ENCODE measurements around the gene KLB. TPM values are rescaled to one million over a fixed set of nuclear protein-coding genes. Genes with fewer than 3 reads are reported as not detected.
A peak's percentile ranks its signal among the peaks of the same experiment; 100 is the strongest.

Gene KLB
- polyA plus RNA-seq, 3 donors = not detected

DNA sequence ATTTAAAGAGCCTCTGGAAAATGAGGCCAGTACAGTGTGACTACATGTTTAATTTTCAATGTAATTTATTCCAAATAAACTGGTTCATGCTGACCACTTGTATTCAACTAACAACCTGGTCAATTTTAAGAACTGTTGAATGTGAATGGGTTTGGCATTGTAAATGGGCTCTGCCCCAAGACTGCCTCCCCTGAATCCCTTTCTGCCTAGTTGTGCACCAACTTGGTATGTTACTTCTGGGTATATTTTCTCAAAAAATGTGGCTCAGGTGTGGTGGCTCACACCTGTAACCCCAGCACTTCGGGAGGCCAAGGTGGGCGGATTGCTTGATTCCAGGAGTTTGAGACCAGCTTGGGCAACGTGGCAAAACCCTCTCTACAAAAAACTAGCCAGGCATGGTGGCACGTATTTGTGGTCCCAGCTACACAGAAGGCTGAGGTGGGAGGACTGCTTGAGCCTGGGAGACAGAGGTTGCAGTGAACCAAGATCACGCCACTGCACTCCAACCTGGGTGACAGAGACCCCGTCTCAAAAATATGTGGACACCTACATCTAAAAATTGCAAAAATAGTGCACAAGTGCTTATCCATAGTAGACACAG is 44.8 kb downstream of the KLB start:
- peaks cover 57% of the 10 kb centered on the region for H4K20me1 ChIP-seq (ENCODE audit: insufficient read depth, low read length)
- H3K4me2 ChIP-seq (replicated peaks; ENCODE audit: extremely low read depth, low read length, poor library complexity, severe bottlenecking) = no peak overlapping the region
- Mint-ChIP-seq H3K9me3 (peaks cover 0 to 4% (median 0%) of the 10 kb centered on the region in 7 donors), H3K27me3 (ENCODE audit: low read depth in 3 of 3) (peaks cover 5 to 8% (median 8%) of the 10 kb centered on the region in 3 donors), H3K27ac (peak overlapping the region in 3 of 7 donors; percentile 18 to 79 (median 19)), H3K36me3 (peaks cover 56 to 76% of the 10 kb centered on the region in 2 donors), H3K4me3 (no peak overlapping the region), H3K4me1 (peaks cover 14% of the 10 kb centered on the region)
- WGBS (ENCODE audit: insufficient coverage) = 90% methylated on average over 2 of the region's 6 CpGs
- DNase-seq = no peak
- TF ChIP-seq, protein P1, sequence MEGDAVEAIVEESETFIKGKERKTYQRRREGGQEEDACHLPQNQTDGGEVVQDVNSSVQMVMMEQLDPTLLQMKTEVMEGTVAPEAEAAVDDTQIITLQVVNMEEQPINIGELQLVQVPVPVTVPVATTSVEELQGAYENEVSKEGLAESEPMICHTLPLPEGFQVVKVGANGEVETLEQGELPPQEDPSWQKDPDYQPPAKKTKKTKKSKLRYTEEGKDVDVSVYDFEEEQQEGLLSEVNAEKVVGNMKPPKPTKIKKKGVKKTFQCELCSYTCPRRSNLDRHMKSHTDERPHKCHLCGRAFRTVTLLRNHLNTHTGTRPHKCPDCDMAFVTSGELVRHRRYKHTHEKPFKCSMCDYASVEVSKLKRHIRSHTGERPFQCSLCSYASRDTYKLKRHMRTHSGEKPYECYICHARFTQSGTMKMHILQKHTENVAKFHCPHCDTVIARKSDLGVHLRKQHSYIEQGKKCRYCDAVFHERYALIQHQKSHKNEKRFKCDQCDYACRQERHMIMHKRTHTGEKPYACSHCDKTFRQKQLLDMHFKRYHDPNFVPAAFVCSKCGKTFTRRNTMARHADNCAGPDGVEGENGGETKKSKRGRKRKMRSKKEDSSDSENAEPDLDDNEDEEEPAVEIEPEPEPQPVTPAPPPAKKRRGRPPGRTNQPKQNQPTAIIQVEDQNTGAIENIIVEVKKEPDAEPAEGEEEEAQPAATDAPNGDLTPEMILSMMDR (IDR thresholded peaks at IDR 0.05) = no peak
- H3K79me2 ChIP-seq (ENCODE audit: insufficient read depth, low read length) = peaks cover 14% of the 10 kb centered on the region
- no peak overlapping the region for H3K4me3 ChIP-seq (replicated peaks in 1 of 3; ENCODE audit: low read depth in 2 of 3, low read length in 3 of 3)
- H2AFZ ChIP-seq (ENCODE audit: insufficient read depth, low read depth, low read length, poor library complexity, severe bottlenecking) = no peak overlapping the region
- H3K36me3 ChIP-seq (replicated peaks in 1 of 2; ENCODE audit: control insufficient read depth in 1 of 2, insufficient read depth in 2 of 2, low read length in 2 of 2) = peaks cover 59 to 75% of the 10 kb centered on the region in 2 donors
- H3K4me1 ChIP-seq (ENCODE audit: control insufficient read depth in 1 of 2, insufficient read depth in 2 of 2, low read length in 2 of 2) = peaks cover 5 to 14% of the 10 kb centered on the region in 2 donors
- intact Hi-C loops (cut with micrococcal nuclease) = loop anchor here (10.0 kb wide), 2 partner anchors 243 to 267 kb away; partner anchors contain the start of genes UBE2K (in 1 of the 2) and WDR19 (in 1 of the 2)
- H3K27me3 ChIP-seq (ENCODE audit: control insufficient read depth in 2 of 2, insufficient read depth in 2 of 2, low read length in 2 of 2) = peaks cover 0 to 5% of the 10 kb centered on the region in 2 donors
- H3K9me3 ChIP-seq (replicated peaks in 1 of 2; ENCODE audit: control insufficient read depth in 1 of 2, insufficient read depth in 1 of 2, low read length in 2 of 2) = no peaks in the 10 kb centered on the region
- H3K27ac ChIP-seq (ENCODE audit: low read depth in 1 of 2, low read length in 2 of 2) = no peak overlapping the region
- H3K9ac ChIP-seq (ENCODE audit: insufficient read depth, low read length, poor library complexity, severe bottlenecking) = no peak overlapping the region

DNA sequence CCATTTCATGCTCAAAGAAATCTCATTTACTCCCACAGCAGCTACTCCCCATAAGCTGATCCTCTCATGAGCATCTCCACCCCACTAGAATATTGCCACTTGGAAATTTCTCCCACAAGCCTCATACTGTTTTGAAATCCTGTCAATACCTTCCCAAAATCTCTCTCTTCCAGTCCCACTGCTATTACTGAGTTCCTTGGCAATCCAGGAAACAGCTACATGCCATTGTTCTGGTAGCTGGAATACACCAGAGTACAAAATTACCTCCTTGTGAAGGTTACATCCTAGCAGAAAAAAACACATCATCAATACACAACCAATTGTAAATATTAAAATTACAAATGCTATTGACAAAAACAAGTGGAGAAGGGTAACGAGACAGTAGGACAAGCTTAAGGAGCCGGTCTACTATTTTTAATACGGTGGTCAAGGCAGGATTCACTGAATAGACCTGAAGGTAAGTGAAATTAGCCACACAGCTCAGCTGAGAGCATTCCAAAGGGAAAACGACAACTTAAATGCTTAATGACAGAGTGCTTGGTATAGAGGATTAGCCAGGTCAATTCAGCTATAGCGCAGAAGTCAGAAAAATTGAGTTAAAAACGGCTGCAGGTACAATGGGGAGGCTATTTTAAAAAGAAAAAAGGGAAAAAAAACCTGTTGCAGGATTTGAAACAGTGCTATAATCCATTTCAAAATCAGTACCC is 45.6 kb downstream of the KLB start:
- H3K9me3 ChIP-seq (replicated peaks in 1 of 2; ENCODE audit: control insufficient read depth in 1 of 2, insufficient read depth in 1 of 2, low read length in 2 of 2) = no peaks in the 10 kb centered on the region
- intact Hi-C loops (cut with micrococcal nuclease) = loop anchor here (10.0 kb wide), 2 partner anchors 242 to 268 kb away; partner anchors contain the start of genes UBE2K (in 1 of the 2) and WDR19 (in 1 of the 2)
- H3K79me2 ChIP-seq (ENCODE audit: insufficient read depth, low read length) = peaks cover 22% of the 10 kb centered on the region
- Mint-ChIP-seq H3K27ac (peak overlapping the region in 2 of 7 donors; percentile 44 to 53), H3K4me1 (peaks cover 18% of the 10 kb centered on the region), H3K27me3 (ENCODE audit: low read depth in 3 of 3) (peaks cover under 1 to 3% (median 1%) of the 10 kb centered on the region in 3 donors), H3K36me3 (peaks cover 64 to 83% of the 10 kb centered on the region in 2 donors), H3K4me3 (no peak overlapping the region), H3K9me3 (peaks cover 0 to 1% (median 0%) of the 10 kb centered on the region in 7 donors)
- H3K4me2 ChIP-seq (replicated peaks; ENCODE audit: extremely low read depth, low read length, poor library complexity, severe bottlenecking) = no peak overlapping the region
- DNase-seq = no peak
- H3K4me1 ChIP-seq (ENCODE audit: control insufficient read depth in 1 of 2, insufficient read depth in 2 of 2, low read length in 2 of 2) = peaks cover 5 to 13% of the 10 kb centered on the region in 2 donors
- peaks cover 0 to 2% of the 10 kb centered on the region in 2 donors for H3K27me3 ChIP-seq (ENCODE audit: control insufficient read depth in 2 of 2, insufficient read depth in 2 of 2, low read length in 2 of 2)
- H4K20me1 ChIP-seq (ENCODE audit: insufficient read depth, low read length) = peaks cover 61% of the 10 kb centered on the region
- no peak overlapping the region for H3K4me3 ChIP-seq (replicated peaks in 1 of 3; ENCODE audit: low read depth in 2 of 3, low read length in 3 of 3)
- no peak overlapping the region for H3K27ac ChIP-seq (ENCODE audit: low read depth in 1 of 2, low read length in 2 of 2)
- WGBS (ENCODE audit: insufficient coverage) = 94% methylated on average over 5 of the region's 6 CpGs
- no peak overlapping the region for H3K9ac ChIP-seq (ENCODE audit: insufficient read depth, low read length, poor library complexity, severe bottlenecking)
- no peak overlapping the region for H2AFZ ChIP-seq (ENCODE audit: insufficient read depth, low read depth, low read length, poor library complexity, severe bottlenecking)
- TF ChIP-seq, protein P1 (IDR thresholded peaks at IDR 0.05) = no peak
- peaks cover 67 to 83% of the 10 kb centered on the region in 2 donors for H3K36me3 ChIP-seq (replicated peaks in 1 of 2; ENCODE audit: control insufficient read depth in 1 of 2, insufficient read depth in 2 of 2, low read length in 2 of 2)
